TTC549 (cell line): ENCODE data around the gene YARS1.

Source experiments
- FAIRE-seq: peaks from 2 replicates; lab custom pipeline; 2012; peaks lifted over from hg19 to GRCh38; lab: Jason Lieb, UNC

YARS1 gene

DNA sequence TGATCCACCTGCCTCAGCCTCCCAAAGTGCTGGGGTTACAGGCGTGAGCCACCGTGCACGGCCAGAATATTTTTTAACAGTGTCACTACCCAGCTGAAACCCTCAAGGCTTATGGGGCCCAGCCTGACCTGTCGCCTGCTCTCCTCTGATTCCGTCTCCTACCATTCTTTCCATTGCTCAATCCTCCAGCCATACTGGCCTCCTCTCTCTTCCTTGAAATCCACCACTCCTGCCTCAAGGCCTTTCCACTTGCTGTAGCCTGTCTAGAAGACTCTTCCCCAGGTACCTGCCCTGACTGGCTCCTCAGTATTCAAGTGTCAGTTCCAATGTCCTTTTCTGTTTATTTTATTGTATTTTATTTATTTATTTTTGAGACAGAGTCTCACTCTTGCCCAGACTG is 53.9 kb downstream of the YARS1 start:
- no peak for FAIRE-seq

DNA sequence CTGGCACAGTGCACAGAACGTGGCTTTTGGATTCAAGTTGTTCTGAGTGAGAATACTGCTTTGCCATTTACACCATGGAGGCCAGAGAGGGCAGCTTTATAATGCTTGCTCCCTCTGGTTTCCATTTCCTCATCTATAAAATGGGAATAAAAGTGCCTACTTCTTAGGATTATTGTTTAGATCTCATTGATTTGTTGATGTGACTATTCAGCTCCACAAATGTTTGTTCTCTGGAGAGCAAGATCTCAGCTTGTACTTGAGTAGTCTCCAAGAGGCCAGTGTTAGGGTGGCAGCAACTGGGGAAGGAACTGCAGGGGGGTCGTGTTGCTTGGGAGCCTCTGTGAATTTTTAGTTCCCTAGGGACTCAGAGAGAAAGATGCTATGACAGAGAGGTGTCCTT is 55.2 kb downstream of the YARS1 start:
- no peak for FAIRE-seq

DNA sequence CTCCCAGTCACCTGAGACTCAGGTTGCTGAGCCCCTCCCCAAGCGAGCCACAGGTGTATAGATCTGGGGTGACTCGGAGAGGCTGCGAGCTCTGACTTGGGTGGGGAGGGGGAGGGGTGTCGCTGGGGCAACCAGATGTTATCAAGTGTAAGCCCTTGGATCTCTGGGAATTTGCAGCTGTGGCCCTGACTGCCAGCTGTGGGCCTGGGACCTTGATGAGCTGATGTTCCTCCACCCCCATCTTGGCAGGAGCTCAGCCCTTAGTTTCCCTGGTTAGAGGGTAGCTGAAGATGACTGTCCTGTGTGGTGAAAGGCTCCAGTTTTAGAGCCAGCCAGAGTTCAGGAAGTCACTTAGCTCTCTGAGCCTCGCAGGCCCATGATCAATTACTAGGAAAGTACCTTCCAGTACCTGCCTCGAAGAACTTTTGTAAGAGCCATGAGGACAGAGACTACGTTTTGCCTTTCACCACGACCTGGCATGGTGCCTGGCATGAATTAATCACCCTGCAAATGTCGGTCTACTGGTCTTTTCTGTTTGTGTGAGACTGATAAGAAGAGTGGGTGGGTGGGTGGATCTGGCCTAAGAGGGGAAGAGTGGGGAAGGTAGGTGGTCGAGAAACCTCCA is 55.8 kb downstream of the YARS1 start:
- FAIRE-seq: no peak

DNA sequence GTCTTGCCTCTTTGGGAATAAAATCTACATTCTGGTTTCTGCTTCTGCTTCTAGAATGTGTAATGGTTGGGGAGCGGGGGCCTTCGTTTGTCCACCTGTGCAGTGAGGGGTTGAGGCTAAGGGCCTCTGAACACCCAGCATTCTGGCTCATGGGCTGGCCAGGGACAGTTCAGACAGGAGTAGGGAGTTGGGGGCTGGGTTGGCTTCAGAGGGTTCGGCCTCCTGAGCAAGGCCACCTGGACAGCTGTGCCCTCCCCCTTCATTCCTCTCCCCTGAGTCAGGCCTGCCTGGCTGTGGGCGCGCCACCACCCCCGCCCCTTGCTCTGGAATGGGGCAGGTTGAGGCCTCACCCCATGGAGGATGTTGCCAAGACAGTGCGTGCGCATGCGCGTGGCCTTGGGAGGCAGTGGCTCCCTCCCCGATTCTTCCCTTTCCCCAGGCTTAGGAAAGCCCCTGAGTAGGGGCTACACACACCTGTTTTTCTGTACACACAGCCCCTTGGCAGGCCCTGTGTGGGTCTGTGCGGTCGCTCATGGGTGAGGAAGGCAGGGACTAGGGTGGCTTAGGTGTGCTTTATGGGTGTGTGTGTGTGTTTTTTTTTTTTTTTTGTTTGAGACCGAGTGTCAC is 57.0 kb downstream of the YARS1 start:
- no peak for FAIRE-seq

DNA sequence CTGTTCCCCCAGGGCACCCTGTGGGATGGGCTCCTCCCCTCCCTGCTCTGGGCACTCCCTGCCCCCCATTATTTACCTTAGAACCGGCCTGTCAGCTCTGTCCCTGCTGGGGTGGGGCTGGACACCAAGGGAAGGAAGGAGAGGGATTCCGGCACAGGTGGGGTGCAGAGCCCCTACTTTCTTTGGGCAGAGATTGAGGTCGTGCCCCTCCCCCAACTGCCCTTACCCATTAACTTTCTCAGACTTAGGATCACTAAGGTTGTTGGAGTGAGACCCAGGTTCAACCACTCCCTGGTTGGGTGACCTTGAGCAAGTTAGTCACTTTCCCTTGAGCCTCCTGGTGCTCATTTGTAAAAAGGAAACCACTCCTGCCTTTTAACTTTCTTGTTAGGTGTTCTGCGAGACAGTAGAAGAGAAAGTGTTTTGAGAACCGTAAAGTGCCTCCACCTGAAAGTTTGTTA is 57.6 kb downstream of the YARS1 start:
- no peak for FAIRE-seq

DNA sequence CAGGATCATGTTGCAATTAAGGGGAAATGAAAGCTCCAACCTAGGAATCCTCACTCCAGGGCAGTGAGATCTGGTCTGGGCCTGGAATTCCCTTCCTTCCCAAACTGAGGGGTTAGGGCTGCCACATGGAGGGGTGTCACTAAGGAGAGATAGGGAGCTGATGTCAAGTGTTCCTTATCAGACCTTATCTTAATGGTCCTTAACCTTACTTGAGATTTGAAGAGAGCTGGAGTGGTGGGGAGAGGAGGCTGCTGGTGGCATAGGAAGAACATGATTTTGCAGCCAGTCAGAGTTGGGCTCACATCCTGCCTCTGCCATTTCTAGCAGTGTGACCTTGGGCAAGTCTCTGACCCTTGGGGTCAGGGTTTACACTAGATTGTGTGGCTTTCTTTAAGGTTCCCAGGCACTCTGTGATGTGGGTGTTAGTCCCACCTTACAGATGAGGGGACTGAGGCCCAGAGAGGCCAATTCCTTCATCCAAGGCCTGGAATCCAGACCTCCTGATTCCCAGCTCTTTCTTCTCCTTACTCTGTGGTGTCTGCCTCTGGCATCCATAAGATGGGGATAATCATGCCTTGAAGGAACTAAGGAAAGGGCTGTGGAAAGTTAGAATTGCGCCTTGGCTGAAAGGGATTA is 58.2 kb downstream of the YARS1 start:
- FAIRE-seq: no peak

DNA sequence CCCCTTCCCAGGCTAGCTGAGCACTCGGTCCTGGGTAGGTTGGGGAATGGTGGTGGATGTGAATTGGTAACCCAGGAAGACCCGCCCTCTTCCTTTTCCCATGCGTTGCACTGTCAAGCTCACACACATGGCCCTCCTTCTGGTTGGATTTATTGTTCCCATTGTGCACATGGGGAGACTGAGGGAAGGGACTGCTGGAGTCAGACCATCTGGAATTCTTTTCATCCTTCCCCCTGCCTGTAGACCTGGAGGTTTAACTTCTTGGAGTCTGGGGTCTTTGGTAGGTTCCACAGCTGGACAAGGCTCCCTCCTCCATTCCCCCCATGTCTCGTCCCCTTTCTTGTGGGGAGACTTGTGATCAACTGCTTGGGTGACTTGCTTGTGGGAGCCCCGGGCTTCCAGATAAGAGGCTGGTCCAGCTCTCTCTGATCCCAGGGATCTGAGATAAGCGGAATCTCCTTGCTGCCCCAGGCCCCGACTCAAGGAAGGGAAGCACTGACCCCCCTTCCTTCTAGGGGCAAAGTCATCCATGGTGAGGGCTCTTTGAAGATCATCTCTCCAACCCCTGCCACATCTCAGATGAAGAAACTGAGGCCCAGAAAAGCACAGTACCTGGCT is 58.9 kb downstream of the YARS1 start:
- FAIRE-seq: no peak

DNA sequence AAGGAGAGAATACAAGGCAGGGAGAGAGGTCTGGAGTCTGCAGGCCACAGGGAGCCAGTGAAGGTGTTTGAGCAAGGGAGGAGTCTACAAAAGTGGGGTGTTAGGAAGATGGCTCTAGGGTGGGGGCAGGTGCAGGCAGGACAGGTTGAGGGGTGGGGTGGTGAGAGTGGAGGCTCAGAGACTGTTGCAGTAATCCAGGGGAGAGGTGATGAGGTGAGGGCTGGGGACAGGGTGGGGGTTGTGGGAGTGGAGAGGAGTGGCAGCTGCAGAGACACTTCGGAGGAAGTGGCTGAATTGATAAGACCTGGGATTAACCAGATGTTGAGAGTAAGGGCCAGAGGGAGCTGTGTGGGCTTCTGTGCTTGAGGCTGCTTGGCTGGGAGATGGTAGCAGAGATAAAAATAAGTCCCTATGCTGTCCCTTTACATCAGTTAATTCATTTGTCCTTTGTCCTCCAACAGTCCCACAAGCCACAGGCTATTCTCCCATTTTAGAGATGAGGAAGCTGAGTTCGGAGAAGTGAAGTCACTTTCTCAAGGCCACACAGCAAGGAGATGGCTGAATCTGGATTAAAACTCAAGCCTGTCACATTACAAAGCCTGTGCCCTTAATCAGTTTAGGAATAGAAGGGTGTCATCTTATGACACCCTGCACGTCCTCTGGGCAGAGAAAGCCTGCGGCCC is 59.8 kb downstream of the YARS1 start:
- no peak for FAIRE-seq

DNA sequence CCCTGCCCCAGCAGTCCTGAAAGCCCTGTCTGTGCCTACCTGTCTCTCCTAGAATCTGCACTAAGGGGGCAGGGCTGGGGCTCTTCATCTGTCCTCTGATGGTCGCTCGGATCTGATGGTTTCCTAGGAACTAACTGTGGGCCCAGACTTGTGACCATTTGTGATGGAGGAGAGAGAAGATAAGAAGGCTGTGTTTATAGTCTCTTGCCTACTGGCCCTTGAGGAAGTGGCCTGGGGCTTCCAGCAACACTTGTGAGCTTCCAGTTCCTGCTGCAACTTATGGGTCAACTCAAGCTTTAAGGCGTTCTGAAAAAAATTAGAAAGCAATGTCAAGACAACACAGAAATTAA is 61.4 kb downstream of the YARS1 start:
- no peak for FAIRE-seq

DNA sequence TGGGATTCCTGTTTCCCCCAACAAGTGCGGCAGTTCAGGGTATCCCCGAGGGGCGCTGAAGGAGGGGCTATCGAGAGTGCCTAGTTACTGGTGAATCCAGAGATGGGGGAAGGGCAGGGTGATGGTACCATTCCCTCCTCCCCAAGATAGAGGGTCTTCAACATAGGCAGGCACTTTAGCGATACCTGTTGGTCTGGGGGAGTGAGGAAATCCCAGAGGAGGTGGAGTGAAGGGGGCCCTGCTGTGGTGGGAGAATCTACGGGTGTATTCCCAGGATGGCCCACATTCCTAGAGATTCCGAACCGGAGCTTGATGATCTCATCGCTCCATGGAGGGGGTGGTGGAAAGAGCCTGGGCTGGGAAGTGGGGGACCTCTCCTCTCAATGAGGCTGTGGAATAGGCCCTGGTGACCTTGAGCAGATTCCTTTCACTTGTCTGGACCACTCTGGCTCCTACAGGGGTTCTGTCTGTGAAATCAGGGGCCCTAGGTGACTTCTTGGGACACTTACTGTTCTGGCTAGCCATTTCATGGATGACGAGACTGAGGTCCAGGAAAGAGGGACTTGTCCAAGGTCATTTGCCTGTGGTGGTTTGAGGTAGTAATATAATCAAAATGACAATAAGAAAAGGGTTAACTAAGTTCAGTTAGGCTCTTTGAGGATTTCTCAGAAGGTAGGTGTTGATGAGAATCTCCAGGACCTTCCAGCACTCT is 61.9 kb downstream of the YARS1 start:
- FAIRE-seq: no peak

DNA sequence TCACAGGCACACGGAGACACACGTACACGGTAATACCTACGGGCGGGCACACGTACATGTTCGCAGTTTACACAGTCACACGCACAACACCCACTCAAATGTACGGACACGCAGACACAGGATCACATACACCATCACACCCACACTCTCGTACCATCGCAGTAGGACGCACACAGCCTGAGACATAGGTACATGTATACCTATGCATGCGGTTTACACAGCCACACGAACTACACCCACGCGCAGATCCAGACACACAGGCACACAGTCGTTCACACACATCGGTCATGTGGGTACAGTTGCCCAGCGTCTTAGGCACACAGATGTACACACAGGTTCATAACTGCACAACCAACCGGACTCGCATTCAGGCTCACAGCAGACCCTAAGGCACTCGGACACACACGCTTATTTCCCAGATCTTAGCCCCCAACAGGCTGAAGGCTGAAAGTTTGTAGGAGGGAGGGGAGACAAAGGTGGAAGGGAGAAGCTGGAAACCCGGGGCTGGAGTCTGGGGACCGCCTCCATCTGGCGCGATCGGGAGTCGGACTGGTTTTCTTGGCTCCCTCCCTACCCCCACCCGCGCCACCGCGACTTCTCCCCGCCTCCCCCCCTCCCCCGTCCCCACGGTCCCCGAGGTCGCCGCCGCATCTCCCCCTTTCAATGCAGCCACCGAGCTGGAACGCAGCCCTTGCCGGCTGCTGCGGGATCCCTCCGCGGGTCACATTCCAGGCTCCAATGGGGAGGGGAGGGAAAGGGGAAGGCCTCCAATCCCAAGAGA is 62.7 kb downstream of the YARS1 start:
- no peak for FAIRE-seq

DNA sequence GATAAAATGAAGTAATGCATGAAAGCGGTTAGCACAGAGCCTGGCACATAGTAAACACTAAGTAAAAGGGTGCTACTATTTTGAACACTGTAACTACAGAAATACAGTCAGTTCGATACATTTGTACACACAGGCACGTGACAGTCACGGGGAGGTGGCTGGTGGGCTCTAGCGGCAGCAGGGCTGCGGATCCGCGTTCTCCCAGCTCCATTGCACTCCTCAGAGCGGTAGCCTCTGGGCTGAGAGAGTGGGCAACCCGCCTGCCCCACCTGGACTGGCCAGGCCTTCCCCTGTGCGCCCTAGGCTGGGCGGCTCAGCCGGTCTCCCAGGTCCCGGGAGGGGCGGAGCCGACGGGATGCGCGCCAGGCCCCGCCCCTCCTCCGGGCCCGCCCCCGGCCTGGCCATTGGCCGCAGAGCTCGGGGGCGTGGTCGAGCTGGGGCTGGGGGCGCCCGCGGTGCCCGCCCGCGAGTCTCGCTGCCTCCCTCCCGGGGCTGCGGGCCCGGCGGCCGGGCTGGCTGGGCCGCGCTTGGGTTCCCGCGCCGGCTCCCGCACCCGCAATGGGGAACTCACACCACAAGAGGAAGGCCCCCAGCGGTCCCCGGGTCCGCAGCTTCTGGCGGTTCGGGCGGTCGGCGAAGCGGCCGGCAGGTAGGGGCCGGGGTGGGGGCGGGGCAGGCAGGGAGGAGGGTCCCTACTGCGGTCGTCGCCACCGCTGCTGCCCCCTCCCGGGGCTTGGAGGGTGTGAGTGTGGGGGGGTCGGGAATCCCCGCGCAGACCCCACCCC is 63.4 kb downstream of the YARS1 start:
- FAIRE-seq: no peak

DNA sequence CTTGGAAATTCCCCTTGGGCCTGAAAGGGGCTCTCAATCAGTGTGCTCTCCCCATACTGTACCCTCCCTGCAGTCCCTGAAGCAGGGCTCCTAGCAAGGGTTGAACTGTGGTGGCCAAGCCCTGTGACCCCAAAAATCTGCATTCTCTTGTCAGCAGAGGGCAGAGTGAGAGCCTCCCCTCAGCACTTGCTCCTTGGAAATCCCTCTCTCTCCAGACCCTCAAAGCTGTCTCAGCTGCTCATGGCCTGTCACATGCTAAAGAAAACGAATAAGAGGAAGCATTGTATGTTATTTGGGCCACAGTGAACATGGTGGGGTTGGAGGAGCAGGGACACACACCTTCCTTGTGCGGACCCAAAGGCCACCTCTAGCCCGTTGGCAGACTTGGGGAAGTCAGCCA is 67.4 kb downstream of the YARS1 start:
- FAIRE-seq: no peak

DNA sequence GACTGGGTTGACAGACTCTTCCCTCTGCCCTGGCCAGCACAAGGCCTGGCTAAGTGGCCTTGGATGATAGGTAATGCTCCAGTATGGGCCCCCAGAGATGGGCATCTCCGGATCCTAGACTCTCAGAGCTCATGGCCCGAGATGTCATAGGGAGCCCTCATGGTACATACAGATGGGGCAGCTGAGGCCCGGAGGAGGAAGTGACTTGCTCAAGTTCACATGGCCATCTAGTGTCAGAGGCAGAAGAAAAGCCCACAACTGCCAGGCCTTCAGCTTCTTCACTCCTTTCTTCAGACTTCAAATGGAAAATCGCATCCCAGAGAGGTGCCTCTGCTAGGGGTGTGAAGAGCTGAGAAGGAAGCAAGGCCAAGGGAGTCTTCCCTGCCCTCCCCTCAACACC is 67.8 kb downstream of the YARS1 start:
- no peak for FAIRE-seq

DNA sequence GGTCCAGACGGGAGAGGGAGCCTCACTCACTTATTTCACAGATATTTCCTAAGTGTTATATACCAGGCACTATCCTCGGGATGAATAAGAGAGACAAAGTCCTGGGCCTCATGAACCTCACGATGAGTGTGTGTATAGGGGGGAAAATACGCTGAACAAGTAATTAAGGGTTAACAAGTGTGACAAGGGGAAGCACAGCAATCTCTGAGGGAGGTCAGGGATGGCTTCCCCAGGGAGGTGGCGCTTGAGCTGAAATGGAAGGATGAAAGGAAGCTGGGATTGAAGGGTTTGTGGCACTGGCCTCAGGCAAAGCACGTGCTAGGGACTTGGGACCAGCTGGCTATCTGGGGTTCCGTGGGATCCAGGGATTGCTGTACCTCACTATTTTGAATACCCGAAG is 68.2 kb downstream of the YARS1 start:
- FAIRE-seq: no peak

DNA sequence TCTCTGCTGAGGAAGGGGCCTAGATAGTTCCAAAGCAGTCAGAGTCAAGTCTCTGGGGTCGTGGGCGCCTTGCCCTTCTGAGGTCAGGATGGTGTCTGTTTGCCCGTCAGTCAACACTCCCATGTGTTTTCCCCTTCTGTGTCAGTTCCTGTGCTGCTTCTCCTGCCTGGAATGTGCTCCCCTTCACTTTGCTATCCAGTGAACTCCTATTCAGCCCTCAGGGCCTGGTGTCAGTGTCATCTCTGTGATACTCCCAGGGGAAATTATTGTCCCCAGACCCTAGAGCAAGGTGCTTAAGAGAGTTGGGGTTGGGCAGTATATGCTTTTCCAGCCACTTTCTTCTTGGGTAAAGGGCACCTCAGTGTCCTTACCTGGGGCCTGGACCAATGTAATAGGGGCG is 68.8 kb downstream of the YARS1 start:
- no peak for FAIRE-seq

DNA sequence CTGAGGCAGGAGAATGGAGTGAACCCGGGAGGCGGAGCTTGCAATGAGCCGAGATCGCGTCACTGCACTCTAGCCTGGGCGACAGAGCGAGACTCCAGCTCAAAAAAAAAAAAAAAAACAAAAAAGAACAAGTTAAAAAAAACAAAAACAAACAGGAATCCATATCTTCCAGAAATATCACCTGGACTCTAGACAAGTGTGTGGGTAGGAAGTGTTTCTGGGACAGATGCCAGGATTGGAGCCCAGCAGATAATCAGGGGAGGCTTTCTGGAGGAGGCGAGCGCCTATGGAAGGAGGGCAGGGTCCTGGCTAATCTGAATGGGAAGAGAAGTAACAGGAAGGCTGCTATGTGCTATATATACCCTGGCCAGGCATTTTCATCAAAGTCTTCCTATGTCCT is 71.0 kb downstream of the YARS1 start:
- FAIRE-seq: no peak

DNA sequence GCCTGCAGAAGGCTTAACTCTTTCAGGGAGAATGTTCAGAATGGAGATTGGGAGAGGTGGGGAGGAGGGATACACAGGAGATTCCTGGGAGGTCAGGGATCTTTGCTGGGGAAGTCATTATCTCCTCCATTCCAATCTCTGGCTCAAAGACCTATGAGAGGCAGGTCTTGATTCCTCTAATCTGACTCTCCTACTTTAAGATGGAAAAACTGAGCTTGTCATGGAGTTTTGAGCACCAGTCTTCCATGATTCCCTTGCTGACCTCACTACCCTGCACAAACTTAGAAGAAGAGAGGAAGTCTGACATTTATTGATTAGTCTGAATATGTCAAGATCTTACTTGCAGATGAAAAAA is 73.1 kb downstream of the YARS1 start:
- FAIRE-seq: no peak

DNA sequence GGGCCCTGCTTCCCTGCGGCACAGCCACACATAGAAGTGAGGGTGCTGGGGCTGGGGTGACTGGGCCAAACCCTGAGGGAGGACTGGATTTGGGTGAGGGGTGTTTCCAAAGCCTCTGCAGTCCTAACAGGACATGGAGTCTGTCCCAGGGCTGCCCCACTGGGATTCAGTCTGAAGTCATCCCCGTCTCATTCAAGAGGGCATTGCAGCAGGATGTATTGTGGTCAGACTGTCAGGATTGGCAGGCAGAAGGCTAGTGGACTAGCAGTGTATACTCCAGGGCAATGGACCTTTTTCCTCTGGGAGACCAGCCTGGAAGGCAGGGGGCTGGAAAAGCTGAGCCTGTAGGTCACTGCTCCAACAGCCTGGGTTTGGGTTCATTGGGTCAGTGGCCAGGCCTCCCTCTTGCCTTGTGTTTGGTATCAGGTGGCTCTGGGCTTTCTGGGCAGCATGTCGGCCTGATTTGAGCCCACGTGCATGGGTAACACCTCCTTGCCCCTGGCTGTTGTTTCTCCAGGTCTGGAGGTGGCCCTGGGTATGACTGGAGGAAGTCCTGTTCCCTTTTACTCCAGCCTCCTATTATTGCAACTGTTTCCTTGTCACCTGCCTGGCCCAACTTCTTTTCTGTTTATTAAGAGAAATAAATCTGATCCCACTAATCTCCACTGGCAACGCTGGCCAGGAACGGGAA is 73.6 kb downstream of the YARS1 start:
- FAIRE-seq: no peak

DNA sequence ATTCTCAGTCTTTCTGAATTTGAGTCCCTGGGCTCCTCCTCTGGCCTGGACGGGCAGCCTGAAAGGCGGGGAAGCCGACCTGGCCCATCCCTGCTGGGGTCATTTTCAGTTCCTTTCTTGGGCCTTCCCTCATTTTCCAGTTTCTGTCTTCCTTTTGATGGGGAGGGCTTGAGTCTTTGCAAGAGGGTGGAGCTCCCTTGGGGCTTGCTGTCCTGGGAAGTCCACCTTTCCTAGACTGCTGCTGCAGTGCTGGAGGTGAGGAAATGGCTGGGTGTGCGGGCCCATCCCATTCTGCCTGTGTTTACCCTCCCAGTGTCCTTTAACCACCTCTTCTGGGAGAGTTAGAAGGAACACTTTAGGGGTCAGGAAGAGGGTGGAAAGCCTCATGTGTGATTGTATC is 74.2 kb downstream of the YARS1 start:
- no peak for FAIRE-seq
